H1 (cell line): Measurements from ENCODE around the gene FEV. TPM values are rescaled to one million over a fixed set of nuclear protein-coding genes. Genes with fewer than 3 reads are reported as not detected.

Source experiments
- CTCF ChIA-PET: fragments of 300-600 bp; sonication (Branson Sonifier 250); formaldehyde crosslinking; loops from one replicate; lab custom pipeline; 2021; ENCODE audit not compliant: partially characterized antibody; lab: Charles Lee
- POLR2A ChIA-PET: fragments of 300-600 bp; sonication (Branson Sonifier 250); formaldehyde crosslinking; loops from one replicate; lab custom pipeline; 2021; ENCODE audit warnings: inconsistent platforms; ENCODE audit not compliant: partially characterized antibody; lab: Charles Lee
- DNase-seq, 2 experiments: peaks; one replicate each; pipeline versions ENCODE4 v3.0.0 to v3.0.0-alpha.2; 2010 to 2022; ENCODE audit warnings: low spot score in 2 of 2, low read depth in 1 of 2, mixed read lengths in 1 of 2
- FAIRE-seq: peaks from 2 replicates; lab custom pipeline; 2011; peaks lifted over from hg19 to GRCh38; lab: Jason Lieb, UNC
- H2AFZ ChIP-seq: 2 replicates; pipeline ENCODE4 v1.8.1; 2012; ENCODE audit warnings: low read length, inconsistent platforms
- H2AK5ac ChIP-seq: 2 replicates; pipeline ENCODE4 v1.6.1; 2013; ENCODE audit warnings: low read depth, low read length
- H2BK120ac ChIP-seq: replicated peaks from 2 replicates; pipeline ENCODE3; 2013; ENCODE audit warnings: low read depth, low read length, inconsistent platforms
- H2BK12ac ChIP-seq: 2 replicates; pipeline ENCODE4 v1.6.1; 2013; ENCODE audit warnings: low read depth, low read length
- H2BK15ac ChIP-seq: 2 replicates; pipeline ENCODE4 v1.6.1; 2013; ENCODE audit warnings: low read length
- H2BK20ac ChIP-seq: 2 replicates; pipeline ENCODE4 v1.6.1; 2013; ENCODE audit warnings: low read length
- H2BK5ac ChIP-seq: 2 replicates; pipeline ENCODE4 v1.6.1; 2013; ENCODE audit warnings: low read depth, low read length
- H3K14ac ChIP-seq: 2 replicates; pipeline ENCODE4 v1.6.1; 2013; ENCODE audit warnings: inconsistent platforms; ENCODE audit not compliant: insufficient read length
- H3K18ac ChIP-seq: 2 replicates; pipeline ENCODE4 v1.6.1; 2013; ENCODE audit warnings: low read length; ENCODE audit errors: extremely low read depth
- H3K23ac ChIP-seq: 2 replicates; pipeline ENCODE4 v1.6.1; 2013; ENCODE audit warnings: inconsistent platforms; ENCODE audit not compliant: insufficient read length
- H3K23me2 ChIP-seq: 2 replicates; pipeline ENCODE4 v1.6.1; 2013; ENCODE audit warnings: low read depth, low read length
- H3K27ac ChIP-seq: 2 replicates; pipeline ENCODE4 v1.6.1; 2011; ENCODE audit warnings: low read depth, low read length, inconsistent platforms
- H3K27me3 ChIP-seq, 4 experiments: replicated peaks in 1 of 4; 1 replicate in 1 of 4; 2 replicates in 3 of 4; pipeline versions ENCODE4 v1.6.1 to v1.8.1; 2011 to 2013; ENCODE audit warnings: low read length in 3 of 4, mild to moderate bottlenecking in 3 of 4, inconsistent platforms in 2 of 4, mixed read lengths in 2 of 4, moderate library complexity in 1 of 4; ENCODE audit not compliant: control insufficient read depth in 3 of 4, insufficient read depth in 3 of 4; ENCODE audit errors: extremely low read depth in 1 of 4
- H3K36me3 ChIP-seq, 4 experiments: 2 replicates each; pipeline versions ENCODE4 v1.6.1 to v1.8.1; 2011 to 2013; ENCODE audit warnings: mild to moderate bottlenecking in 4 of 4, low read length in 3 of 4, moderate library complexity in 2 of 4, control low read depth in 1 of 4, inconsistent platforms in 1 of 4; ENCODE audit not compliant: insufficient read depth in 4 of 4, control insufficient read depth in 2 of 4
- H3K4ac ChIP-seq: replicated peaks from 2 replicates; pipeline ENCODE3; 2013; ENCODE audit warnings: low read length, low read depth, mixed read lengths, inconsistent platforms; ENCODE audit not compliant: insufficient read length
- H3K4me1 ChIP-seq, 4 experiments: replicated peaks in 1 of 4; 1 replicate in 1 of 4; 2 replicates in 3 of 4; pipeline versions ENCODE4 v1.6.1 to v1.8.1; 2011 to 2013; ENCODE audit warnings: low read length in 3 of 4, inconsistent platforms in 2 of 4, mixed read lengths in 1 of 4; ENCODE audit not compliant: insufficient read depth in 4 of 4, control insufficient read depth in 3 of 4
- H3K4me2 ChIP-seq, 2 experiments: 2 replicates each; pipeline versions ENCODE4 v1.6.1 to v1.8.1; 2011 to 2013; ENCODE audit warnings: low read depth in 2 of 2, low read length in 2 of 2, control low read depth in 1 of 2, inconsistent platforms in 1 of 2, mild to moderate bottlenecking in 1 of 2; ENCODE audit not compliant: insufficient read depth in 1 of 2
- H3K4me3 ChIP-seq, 4 experiments: fragments of 200-600, 300-600 bp in 1 of 4; sonication (generic), shearing (Covaris generic), sonication (Bioruptor Twin) in 1 of 4; 2 replicates each; pipeline versions ENCODE4 v1.5.1 to v1.8.1; 2011 to 2016; ENCODE audit warnings: low read length in 4 of 4, low read depth in 3 of 4, control low read depth in 2 of 4, inconsistent platforms in 2 of 4, mild to moderate bottlenecking in 2 of 4, mixed read lengths in 1 of 4, moderate library complexity in 1 of 4; ENCODE audit not compliant: insufficient read depth in 2 of 4; ENCODE audit errors: extremely low read depth in 1 of 4
- H3K56ac ChIP-seq: replicated peaks from 2 replicates; pipeline ENCODE3; 2013; ENCODE audit warnings: low read depth, mild to moderate bottlenecking, mixed read lengths, low read length, inconsistent platforms; ENCODE audit not compliant: insufficient read length
- H3K79me1 ChIP-seq: 2 replicates; pipeline ENCODE4 v1.6.1; 2013; ENCODE audit warnings: low read depth, low read length, control low read depth
- H3K79me2 ChIP-seq, 2 experiments: 2 replicates each; pipeline versions ENCODE4 v1.6.1 to v1.8.1; 2012 to 2013; ENCODE audit warnings: low read length in 2 of 2, mild to moderate bottlenecking in 2 of 2, inconsistent platforms in 1 of 2; ENCODE audit not compliant: insufficient read depth in 2 of 2, control insufficient read depth in 1 of 2
- H3K9ac ChIP-seq, 4 experiments: replicated peaks in 1 of 4; 1 replicate in 1 of 4; 2 replicates in 3 of 4; pipeline versions ENCODE4 v1.6.1 to v1.8.1; 2011 to 2013; ENCODE audit warnings: low read depth in 3 of 4, low read length in 3 of 4, control low read depth in 2 of 4, mild to moderate bottlenecking in 2 of 4, moderate library complexity in 2 of 4, inconsistent platforms in 1 of 4; ENCODE audit errors: extremely low read depth in 1 of 4
- H3K9me3 ChIP-seq, 2 experiments: 2 replicates each; pipeline versions ENCODE4 v1.6.1 to v1.8.1; 2012 to 2013; ENCODE audit warnings: mild to moderate bottlenecking in 2 of 2, moderate library complexity in 2 of 2, control low read depth in 1 of 2, inconsistent platforms in 1 of 2, low read depth in 1 of 2, low read length in 1 of 2, mixed read lengths in 1 of 2; ENCODE audit not compliant: insufficient read depth in 2 of 2
- H4K20me1 ChIP-seq, 2 experiments: replicated peaks in 1 of 2; 2 replicates each; pipeline versions ENCODE3 to v1.8.1; 2011 to 2013; ENCODE audit warnings: inconsistent platforms in 2 of 2, low read length in 2 of 2, mild to moderate bottlenecking in 1 of 2; ENCODE audit not compliant: insufficient read depth in 2 of 2, control insufficient read depth in 1 of 2
- H4K5ac ChIP-seq: 2 replicates; pipeline ENCODE4 v1.6.1; 2013; ENCODE audit warnings: low read length, low read depth, mixed read lengths, inconsistent platforms; ENCODE audit not compliant: insufficient read length
- H4K8ac ChIP-seq: 2 replicates; pipeline ENCODE4 v1.8.0; 2013; ENCODE audit warnings: mild to moderate bottlenecking, moderate library complexity, low read length, inconsistent platforms; ENCODE audit not compliant: insufficient read depth; ENCODE audit errors: extremely low read depth
- H4K91ac ChIP-seq: replicated peaks from 2 replicates; pipeline ENCODE3; 2013; ENCODE audit warnings: low read length, mixed read lengths, inconsistent platforms; ENCODE audit not compliant: insufficient read length
- CEBPB ChIP-seq: IDR thresholded peaks from 2 replicates; pipeline ENCODE4 v1.6.1; 2012; ENCODE audit warnings: low read depth, low read length
- EZH2 ChIP-seq: fragments of 200-600 bp; sonication (generic); IDR thresholded peaks from 2 replicates; pipeline ENCODE4 v1.7.1; 2012; ENCODE audit warnings: low read depth, mild to moderate bottlenecking, moderate library complexity, low read length, inconsistent platforms; ENCODE audit not compliant: severe bottlenecking
- FOSL1 ChIP-seq: IDR thresholded peaks from 2 replicates; pipeline ENCODE4 v1.6.1; 2011; ENCODE audit warnings: mild to moderate bottlenecking, low read depth, low read length, moderate library complexity; ENCODE audit not compliant: insufficient read depth
- RNF2 ChIP-seq: fragments of 200-900, 300-1000 bp; sonication (generic); IDR thresholded peaks from 2 replicates; pipeline ENCODE4 v1.7.1; 2016; ENCODE audit warnings: borderline replicate concordance, low read depth, mild to moderate bottlenecking, antibody characterized with exemption, low read length; ENCODE audit not compliant: poor library complexity, severe bottlenecking; ENCODE audit errors: missing control alignments
- SIN3A ChIP-seq, 2 experiments: IDR thresholded peaks in 1 of 2; conservative IDR thresholded peaks in 1 of 2; 2 replicates each; pipeline ENCODE4 v1.6.1; 2011 to 2012; ENCODE audit warnings: low read length in 2 of 2, improper control_type of control experiment in 1 of 2, low read depth in 1 of 2, mild to moderate bottlenecking in 1 of 2
- SIX5 ChIP-seq: IDR thresholded peaks from 2 replicates; pipeline ENCODE4 v1.6.1; 2011; ENCODE audit warnings: mild to moderate bottlenecking, low read depth, low read length
- SP2 ChIP-seq: IDR thresholded peaks from 2 replicates; pipeline ENCODE4 v1.6.1; 2012; ENCODE audit warnings: mild to moderate bottlenecking, low read length, inconsistent platforms
- SUZ12 ChIP-seq: fragments of 200-600 bp; sonication (generic); IDR thresholded peaks from 2 replicates; pipeline ENCODE4 v1.6.1; 2012; ENCODE audit warnings: mild to moderate bottlenecking, inconsistent platforms, low read length, moderate library complexity, mixed read lengths
- TEAD4 ChIP-seq: IDR thresholded peaks from 2 replicates; pipeline ENCODE4 v1.6.1; 2012; ENCODE audit warnings: low read depth, low read length, inconsistent platforms, mixed read lengths
- WGBS, 2 experiments: shearing (Covaris generic) in 1 of 2; methylation state at CpG; one replicate each; pipeline versions ENCODE4 v1.1.6 to v1.1.7; 2013 to 2015; ENCODE audit warnings: low lambda C conversion rate in 2 of 2, mixed read lengths in 2 of 2, inconsistent platforms in 1 of 2, low coverage in 1 of 2, missing lambda C conversion rate in 1 of 2; ENCODE audit not compliant: insufficient replicate concordance in 2 of 2, insufficient coverage in 1 of 2, insufficient read length in 1 of 2; ENCODE audit errors: extremely low coverage in 1 of 2, missing lambda C conversion rate in 1 of 2; 5-methylcytosine and 5-hydroxymethylcytosine counted together
- polyA plus RNA-seq, 7 experiments: library from polyadenylated mRNA; depleted of rRNA in 3 of 7; stranded (reverse) in 5 of 7; unstranded in 2 of 7; fragments of >200 nt in 5 of 7; fragments of 200-250 nt in 2 of 7; gene quantifications; 1 replicate in 5 of 7; 2 replicates in 1 of 7; 4 replicates in 1 of 7; pipeline versions ENCODE4 v1.2.1 to v1.2.3, GENCODE V29; 2011 to 2013; ENCODE audit warnings: missing spikeins in 2 of 7, mixed read lengths in 2 of 7
- total RNA-seq: library from RNA; stranded (reverse); fragmentation: NEBNext Ultra II Directional; extraction: Animal tissue kit (Norgen Biotek cat#: 25700); gene quantifications from 2 replicates; pipeline ENCODE4 v1.2.1, GENCODE V29; 2021

Gene FEV
- total and polyA plus RNA-seq, 2 of the 8 experiments (the other 6 are each of a cell fraction or from before 2014, with no cell fraction given): not detected

- Histone ChIP-seq H3K27me3 (peaks cover 97 to 100% (median 99%) of the 10 kb centered on the region in 4 experiments), H3K9me3 (no peaks in the 10 kb centered on the region), H3K23me2 (peaks cover 3% of the 10 kb centered on the region; the same call in 1 of the 2 replicates), H3K14ac (no peak overlapping the region), H2BK5ac (no peak overlapping the region), H4K20me1 (peaks cover 18 to 41% of the 10 kb centered on the region in 2 experiments), H3K9ac (no peak overlapping the region), H3K27ac (no peak overlapping the region), H4K8ac (no peak overlapping the region), H2BK120ac (no peak overlapping the region), H3K23ac (no peak overlapping the region), H2BK12ac (no peak overlapping the region), H3K4ac (no peak overlapping the region), H3K4me3 (no peak overlapping the region), H2AK5ac (no peak overlapping the region), H3K4me2 (peak overlapping the region in 1 of 2 experiments; percentile 46; a peak in 1 of 4 replicates), H3K79me2 (no peaks in the 10 kb centered on the region), H3K56ac (no peak overlapping the region), H2BK15ac (no peak overlapping the region), H3K18ac (no peak overlapping the region), H3K4me1 (peaks cover 0 to 21% (median 17%) of the 10 kb centered on the region in 4 experiments; a peak in 5 of 7 replicates), H4K5ac (no peak overlapping the region), H3K36me3 (peaks cover 0 to 7% (median 0%) of the 10 kb centered on the region in 4 experiments; a peak in 1 of 8 replicates), H2AFZ (no peak overlapping the region), H3K79me1 (no peaks in the 10 kb centered on the region), H4K91ac (no peak overlapping the region), H2BK20ac (no peak overlapping the region)
- WGBS, 2 experiments: 39% methylated on average over 4 of the region's 4 CpGs; no CpG with 5 or more reads in 1 of the 2 experiments
- ChIA-PET POLR2A (no interaction called here), CTCF (interaction anchor here (0.6 to 19.5 kb wide), 6 partner anchors 7 to 1230 kb away, joined by 3 to 284 read pairs (median 6); partner anchors contain the start of gene FEV)
- DNase-seq (no peak), FAIRE-seq (no peak)
- no peak for TF ChIP-seq CEBPB
- TF ChIP-seq SIX5: no peak
- no peak for TF ChIP-seq TEAD4
- no peak for TF ChIP-seq SIN3A (conservative IDR thresholded peaks at IDR 0.05 in 1 of 2, IDR thresholded peaks at IDR 0.05 in 1 of 2; ENCODE audit: low read depth in 1 of 2, low read length in 2 of 2)
- no peak for TF ChIP-seq FOSL1
- TF ChIP-seq SUZ12: peak; percentile 71
- TF ChIP-seq EZH2: peak; percentile 57
- TF ChIP-seq SP2: no peak
- peak; percentile 60 for TF ChIP-seq RNF2
Measured at GRCh38 chr2:218986148-218986761, 1.3 kb upstream of the FEV start.
